ENCODE measurements around the gene UBE2E2.

Gene UBE2E2

DNA sequence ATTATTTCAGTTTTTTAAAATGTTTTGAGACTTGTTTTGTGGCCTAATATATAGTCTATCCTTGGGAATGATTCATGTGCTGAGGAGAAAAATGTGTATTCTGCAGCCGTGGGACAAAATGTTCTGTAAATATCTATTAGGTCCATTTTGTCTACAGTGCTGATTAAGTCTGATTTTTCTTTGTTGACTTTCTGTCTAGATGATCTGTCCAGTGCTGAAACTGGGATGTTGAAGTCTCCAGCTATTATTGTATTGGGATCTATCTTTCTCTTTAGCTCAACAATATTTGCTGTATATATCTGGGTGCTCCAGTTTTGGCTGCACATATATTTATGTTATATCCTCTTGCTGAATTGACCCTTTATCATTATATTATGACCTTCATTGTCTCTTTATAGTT, 85.2 kb downstream of the UBE2E2 start:
- no peak for DNase-seq

DNA sequence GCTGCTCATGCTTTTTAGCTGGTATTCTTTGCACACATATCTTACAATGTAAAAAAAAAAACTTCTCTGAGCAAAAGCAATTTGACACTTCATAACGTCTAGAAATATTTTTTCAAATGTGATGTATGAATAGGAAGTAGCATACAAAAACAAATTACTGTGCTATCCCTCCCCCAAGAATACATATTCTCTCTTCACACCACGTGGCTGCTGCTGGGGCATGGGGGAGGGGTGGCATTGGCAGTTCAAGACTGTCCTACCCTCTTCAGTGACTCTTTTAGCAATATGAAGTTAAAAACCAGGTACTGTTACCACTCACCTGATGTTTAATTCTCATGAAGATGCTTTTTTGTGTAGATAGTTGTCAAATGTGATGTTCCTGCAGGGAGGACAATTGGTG, 85.6 kb downstream of the UBE2E2 start:
- DNase-seq: no peak

DNA sequence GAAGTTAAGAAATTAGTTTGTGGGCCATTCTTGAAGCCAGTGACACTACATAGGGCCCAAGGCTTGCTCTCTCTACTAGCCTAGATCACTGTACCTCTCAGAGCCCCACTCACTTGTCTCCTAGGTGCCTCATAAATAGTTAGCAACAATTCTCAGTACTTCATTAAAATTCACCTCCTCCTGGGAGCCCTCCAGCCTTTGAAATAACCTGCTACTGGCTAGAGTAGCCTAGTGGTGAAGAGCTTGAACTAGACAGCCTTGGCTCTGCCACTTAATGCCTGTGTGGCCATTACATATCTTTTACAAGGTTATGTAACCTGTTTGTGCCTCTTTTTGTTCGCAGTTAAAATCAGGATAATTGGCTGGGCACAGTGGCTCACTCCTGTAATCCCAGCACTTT, 89.3 kb downstream of the UBE2E2 start:
- DNase-seq: no peak

DNA sequence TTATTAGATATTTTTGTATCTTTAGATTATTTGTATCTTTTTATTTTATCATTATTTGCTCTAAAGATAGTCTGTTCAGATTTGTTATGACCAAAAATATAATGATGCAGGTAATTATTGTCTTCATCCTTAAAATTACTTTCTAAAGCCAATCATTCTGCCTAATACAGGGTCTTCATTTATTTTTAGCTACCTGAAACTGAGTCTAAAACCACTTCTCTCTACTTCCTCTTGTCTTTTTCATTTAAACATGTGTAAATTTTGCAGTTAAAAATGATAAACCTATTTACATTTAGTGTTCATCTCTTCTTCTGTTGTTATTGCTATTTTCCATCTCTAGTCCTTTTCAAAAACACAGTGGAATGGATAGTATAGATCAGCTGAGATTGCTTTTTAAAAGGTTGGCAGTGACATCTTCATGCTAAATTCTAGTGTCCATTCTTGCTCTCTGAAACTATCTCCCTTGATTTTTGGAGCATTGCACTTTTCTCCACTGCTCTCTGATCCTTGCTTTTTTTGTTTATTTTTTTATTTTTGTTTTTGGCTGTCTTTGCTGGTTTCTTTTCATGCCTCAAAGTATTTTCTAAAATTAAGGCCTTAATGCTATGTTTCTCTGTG, 91.8 kb downstream of the UBE2E2 start:
- DNase-seq: no peak

DNA sequence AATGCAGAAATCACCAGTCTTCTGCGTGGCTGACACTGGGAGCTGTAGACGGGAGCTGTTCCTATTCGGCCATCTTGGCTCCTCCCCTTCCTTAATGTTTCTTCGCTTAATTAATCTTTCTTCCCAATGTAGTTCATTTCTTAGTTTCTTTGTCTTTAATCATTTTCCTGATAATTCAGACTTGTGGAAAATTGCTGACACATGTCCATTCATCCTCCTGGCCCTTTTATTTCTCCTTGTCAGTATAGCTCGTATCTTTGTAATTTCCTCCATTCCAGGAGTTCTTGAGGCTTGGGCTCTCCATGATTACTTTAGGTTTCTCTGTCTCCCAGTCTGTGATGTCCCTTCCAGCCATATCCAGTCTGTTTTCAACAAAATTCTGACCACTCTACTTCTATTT, 98.7 kb downstream of the UBE2E2 start:
- no peak for DNase-seq

DNA sequence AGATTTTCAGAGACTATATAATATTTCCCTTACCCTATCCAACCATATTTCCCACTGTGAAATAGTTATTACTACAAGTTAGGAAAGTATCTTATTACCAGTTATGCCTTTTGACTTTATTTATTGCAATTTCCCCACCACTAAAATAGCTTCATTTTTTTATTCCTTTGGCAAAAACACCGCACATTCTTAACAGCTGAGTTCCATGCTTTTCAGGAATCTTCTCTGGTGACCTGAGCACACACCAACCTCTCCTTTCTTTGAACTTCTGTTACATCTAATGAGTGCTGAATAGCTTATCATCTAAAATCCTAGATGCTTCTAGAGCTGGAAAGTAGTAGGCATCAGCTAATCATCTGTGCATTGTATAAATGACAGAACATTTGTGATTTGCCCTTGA, 99.1 kb downstream of the UBE2E2 start:
- no peak for DNase-seq

DNA sequence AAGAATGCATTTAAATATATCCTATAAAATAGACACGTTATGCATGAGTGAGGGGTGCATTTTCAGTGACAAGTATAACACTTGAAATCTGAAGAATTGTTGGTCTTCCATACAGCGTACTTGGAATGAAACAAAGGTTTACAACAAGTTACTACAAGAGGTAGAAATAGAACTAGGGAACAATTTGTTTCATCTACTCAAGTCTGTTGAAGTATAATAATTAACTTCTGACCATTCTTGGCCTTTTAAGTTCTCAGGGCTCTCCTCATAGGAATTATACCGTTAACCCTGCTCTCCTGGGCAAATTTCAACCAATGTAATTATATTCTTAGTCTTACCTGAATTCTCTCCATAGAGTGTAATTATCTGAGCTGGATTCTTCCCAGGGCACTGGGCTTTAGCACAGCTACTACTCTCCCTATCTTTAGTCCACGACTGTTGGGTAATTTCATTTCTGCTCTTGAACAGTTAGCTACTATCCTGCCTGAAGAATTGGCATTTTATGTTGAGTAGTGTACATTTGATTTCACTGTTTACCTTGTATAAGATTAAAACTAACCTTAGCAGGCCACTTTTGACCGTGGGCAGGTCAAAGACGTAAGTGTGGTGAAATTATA, 100.6 kb downstream of the UBE2E2 start:
- DNase-seq: no peak

DNA sequence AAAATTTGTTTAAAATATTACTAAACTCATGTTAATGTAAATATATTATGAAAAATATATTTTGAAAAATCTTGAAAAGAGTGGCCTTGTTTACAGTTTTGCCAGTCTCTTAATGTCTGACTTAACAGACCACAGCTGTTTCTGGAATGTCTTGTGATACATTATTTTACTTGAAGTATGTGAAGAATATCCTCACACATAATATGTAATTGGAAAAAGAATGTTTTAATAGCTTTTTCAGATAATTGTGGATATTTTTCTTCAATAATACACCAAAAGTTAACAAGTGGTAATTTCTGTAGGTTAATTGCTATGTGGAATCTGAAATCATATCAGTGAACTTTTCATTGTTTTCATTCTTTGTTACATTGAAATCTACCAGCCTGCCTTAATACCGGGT, 101.3 kb downstream of the UBE2E2 start:
- no peak for DNase-seq

DNA sequence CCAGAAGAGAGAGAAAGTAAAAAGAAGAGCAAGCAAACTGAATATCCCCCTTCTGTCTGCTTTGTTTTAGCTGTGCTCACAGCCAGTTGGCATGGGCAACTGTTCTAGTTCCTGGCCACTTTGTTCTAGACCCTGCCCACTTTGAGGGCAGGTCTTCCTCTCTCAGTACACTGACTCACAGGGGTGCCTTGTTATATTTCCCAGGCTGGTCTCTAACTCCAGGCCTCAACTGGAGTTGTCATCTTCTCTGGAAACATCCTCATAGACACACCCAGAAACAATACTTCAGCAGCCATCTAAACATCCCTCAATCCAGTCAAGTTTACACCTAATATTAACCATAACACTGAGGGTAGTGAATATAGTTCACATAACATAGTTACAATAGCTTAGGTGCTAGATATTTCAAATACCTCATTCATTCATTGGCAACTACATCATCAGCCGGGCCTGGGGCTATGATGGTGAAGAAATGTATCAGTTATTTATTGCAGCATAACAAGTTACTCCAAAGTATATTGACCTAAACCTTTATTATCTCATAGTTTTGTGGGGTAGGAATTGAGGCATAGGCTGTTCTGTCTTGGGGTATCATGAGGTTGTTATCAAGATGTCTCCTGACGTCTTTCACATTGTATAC, 106.0 kb downstream of the UBE2E2 start:
- no peak for DNase-seq

DNA sequence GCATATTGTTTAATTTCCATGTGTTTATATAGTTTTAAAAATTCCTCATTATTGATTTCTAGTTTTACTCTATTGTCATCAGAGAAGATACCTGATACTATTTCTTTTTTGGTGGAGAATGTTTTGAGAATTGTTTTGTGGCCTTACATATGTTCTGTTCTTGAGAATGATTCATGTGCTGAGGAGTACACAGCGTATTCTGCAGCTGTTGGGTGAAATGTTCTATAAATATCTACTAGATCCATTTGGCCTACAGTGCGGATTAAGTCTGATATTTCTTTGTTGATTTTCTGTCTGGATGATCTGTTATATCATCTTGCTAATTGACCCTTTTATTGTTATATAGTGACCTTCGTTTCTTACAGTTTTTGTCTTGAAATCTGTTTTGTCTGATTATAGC, 109.7 kb downstream of the UBE2E2 start:
- DNase-seq: no peak

DNA sequence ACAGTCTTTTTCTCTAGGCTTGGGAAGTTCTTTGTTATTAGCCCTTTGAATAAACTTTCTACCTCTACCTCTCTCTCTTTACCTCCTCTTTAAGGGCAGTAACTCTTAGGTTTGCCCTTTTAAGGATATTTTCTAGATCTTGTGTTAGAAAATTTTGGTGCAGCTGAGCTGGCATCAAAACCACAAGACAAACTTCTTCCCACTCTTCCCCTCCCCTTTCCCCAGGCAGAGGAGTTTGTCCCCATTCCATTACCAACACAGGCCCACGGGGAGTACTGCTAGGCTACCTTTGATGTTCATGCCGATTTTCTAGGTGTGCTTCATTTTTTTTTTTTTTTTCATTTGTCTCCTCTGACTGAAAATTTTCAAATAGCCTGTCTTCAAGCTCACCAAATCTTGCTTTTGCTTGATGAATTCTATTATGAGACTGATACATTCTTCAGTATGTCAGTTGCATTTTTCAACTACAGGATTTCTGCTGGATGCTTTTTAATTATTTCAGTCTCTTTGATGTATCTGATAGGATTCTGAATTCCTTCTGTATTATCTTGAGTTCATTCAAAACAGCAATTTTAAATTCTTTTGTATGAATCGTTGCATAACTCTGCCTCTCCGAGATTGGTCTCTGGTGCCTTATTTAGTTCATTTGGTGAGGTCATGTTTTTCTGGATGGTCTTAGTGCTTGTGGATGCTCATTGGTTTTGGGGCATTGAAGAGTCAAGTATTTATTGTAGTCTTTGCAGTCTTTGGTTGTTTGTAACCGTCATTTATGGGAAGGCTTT, 112.0 kb downstream of the UBE2E2 start:
- no peak for DNase-seq

DNA sequence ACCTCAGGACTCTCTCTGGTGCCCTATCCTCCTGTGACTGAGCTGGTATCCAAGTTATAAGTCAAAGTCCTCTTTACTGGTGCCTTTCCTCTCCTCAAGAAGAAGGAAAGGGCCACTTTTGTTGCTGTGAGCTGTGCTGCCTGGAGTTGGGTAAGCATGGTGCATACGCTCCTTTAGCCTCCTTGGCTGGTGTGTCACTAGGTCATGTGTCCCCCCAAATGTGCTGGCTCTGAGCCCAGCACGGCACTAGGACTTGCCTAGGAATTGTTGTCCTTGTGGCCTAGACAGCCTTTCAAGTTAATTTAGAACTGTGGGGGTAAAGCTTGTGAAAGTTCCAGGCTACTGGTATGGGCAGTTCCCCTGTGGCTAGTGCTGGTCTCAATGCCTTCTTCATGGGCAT, 113.8 kb downstream of the UBE2E2 start:
- DNase-seq: no peak

DNA sequence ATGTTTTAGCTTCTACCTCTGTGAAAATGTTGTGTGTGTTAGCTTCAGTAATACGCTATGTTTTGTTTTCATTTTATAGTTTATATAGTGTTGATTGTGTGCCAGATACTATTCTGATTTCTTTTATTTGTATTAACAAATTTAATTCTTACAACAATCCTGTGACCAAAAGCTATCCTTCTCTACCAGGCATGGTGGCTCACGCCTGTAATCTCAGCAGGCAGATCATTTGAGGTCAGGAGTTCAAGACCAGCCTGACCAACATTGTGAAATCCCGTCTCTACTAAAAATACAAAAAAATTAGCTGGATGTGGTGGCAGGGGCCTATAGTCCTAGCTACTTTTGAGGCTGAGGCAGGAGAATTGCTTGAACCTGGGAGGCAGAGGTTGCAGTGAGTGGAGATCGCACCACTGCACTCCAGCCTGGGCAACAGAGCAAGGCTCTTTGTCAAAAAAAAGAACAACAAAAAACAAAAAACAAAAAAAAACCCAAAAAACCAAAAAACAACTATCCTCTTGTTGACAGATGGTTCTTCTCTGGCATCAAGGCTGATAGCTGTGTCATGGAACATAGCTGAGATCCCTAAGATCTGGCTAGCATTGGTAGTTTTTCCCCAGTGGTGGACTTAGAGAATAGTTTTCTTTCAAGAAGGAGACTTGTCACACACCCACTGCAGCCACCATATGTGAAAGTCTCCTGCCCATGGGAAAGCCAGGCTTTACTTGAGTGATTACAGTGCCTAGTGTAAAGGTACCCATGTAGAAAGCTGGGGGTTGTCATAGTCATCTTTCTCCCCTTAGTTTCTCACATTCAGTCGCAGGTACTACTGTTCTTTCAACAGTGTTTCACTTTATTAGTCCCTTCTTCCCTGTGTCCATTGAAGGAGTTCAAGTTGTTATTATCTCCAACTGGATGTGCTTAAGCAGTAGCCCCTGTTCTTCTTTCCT, 116.5 kb downstream of the UBE2E2 start:
- DNase-seq: no peak

DNA sequence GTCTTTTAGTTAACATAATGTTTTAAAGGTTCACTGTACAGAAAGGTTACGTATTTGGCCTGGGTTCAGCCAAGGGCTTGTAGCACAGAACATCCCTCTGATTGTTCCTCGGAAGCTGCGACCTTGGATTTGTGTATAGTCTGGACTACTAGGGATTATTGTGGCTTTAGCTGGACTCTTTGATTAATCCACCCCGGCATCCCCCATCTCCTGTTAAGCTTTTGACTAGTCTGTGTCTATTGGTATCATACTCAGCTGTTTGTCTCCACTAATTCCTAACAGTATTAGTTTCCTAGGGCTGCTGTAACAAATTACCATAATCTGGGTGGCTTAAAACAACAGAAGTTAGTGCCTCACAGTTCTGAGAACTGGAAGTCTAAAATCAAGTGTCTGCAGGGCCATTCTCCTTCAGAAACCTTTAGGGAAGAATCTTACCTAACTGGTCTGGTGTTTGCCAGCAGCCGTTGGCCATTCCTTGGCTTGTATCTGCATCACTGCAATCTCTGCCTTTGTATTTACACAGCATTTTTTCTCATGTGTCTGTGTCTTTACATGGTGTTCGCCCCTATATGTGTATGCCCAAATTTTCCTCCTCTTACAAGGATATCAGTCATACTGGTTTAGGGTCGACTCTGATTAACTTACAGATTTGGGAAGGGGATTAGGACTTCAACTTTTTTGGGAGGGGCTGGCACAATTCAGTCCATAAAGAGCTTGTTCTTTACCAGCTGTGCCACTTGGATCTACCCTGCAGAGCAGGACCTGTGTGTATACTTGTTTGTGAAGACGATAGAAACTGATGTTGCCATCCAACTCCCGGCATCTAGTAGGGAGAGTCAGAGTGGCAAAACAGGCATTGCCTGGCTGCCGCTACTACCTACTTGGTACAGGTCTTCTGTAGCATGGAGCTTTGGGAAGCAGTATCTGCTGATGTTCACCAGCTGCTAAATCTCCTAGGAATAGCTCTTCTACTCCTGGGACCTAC, 117.8 kb downstream of the UBE2E2 start:
- DNase-seq: no peak

DNA sequence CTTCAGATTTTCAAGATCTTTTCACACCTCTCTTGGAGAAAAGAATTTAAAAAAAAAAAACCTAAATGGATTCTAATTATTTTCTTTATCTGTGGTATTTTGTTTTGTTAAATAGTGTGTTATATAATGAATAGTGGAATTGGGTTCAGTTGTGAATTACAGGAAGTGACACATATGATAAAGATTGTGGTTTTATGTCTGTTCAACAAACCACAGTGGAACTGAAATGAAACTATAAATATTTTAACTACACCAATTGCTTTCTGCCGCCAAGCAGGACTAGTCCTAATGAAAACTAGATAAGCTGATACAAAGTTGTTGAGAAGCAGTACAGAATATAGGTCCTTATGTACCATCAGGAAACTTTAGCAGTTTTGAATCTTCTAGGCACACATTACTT, 121.6 kb downstream of the UBE2E2 start:
- no peak for DNase-seq

DNA sequence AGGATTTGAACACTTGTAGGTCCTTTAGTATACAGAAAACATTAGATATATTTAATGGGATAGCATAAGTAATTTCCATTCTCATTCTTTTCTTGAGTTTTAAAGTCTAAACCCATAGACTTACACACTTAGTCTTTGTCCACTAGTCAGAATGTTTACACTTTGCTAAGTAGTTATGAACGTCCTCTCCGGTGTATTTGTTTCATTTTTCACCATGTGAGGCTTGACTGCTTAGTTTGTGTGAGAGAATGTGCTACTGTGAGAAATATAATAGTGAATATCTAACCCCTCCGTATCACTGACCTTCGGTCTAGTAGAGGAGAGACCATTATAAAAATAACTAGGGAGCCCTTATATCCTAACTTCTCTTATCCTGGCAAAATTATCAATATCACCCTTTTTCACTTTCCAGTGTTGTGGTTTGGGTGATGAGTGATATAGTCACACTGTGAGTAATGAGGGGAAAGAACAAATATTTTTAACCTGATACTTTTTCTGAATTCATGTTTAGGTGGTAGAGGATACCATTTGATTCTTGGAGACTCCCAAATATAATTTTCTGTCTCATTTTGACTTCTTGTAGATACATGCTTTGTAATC, 122.4 kb downstream of the UBE2E2 start:
- no peak for DNase-seq

DNA sequence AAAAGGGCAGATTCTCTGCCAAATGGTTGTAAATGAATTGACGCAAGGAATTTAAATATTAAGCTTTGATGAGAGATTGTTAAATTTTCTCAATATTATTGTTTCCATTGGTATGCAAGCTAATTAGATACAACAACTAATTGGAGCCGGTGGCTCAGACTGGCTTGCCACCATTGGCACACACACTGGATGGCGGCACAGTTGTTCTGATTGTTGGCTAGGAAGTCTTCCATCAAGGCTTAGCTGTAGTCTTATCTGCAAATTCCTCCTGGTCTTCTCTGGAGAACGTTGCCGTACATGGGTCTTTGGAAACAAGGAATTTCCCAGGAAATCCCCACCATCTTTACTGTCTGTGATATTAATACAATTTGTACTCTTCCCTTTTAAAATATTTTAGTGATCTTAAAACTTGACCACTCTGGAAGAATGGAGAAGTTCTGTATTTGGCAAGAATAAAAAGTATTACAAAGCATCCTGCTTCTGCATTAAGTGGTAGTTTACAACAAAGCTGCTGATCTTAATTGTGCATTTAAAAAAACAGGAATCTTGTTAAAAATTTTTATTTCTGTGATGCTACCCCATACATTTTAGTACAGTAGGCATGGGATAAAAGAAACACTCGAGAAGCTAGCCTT, 126.5 kb downstream of the UBE2E2 start:
- no peak for DNase-seq

DNA sequence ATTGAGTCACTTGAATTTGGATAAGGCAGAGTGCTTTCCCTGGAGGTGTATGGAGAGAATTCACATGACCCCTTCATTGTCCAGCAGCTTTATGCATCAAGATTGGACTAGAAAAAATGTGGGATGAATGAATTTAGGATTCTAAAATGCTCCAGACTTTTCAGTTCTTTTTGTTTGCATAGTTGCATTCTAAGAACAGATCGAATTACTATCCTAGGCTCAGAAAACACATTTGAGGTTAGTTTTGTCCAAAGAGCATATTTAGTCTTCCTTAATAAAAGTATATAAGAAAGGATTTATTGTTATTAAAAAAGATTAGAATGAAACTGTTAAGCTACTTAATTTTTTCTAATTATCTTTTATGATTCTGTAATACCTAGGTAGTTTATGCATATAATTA, 127.4 kb downstream of the UBE2E2 start:
- no peak for DNase-seq

DNA sequence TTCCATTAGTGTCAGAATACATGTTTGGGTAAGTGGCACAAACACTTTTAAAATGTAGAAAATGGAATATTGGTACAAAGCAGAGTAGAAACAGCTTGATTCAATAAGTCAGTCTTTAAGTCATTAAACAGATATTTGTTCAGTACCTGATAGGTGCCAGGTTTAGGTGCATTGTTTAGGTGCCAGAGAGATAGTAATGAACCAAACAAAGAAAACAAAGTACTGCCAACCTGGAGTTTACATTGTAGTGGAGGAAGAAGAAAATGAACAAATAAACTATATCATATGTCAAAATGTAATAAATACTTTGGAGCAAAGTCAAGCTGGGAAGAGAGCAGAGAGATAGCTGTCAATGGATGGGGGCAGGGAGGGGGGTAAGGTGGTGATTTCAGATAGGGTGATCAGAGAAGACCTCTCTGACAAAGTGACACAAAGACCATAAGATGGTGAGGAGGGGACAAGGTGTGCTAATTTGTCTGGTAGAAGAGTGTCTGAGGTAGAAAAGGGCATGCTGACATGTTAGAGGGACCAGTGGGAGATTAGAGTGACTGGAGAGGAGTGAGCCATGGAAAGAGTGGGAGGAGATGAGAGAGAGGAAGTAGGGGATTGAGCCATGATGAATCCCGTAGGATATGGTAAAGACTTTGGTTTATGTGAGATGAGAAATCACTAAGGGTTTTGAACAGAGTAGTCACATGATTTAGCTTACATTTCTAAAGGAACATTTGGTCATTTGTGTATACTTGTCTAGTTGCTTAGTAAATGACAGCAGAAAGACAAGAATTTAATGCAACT, 128.2 kb downstream of the UBE2E2 start:
- DNase-seq: no peak

DNA sequence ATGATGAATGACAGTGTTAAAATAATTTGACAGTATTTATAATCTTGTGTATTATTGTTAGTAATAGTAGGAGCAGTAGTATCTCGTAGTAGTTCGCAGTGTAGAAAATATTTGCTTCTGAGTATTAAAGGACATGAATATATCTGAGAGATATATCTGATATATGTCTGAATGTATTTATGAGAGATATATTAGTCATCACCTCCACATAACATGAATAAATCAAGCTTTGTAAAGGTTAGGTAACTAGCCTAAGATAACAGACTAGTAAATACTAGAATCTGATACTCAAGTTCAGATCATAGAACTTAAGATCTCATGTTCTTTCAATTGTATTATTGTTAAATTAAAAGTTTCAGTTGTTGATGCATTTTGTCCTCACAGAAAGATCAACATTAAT, 130.5 kb downstream of the UBE2E2 start:
- no peak for DNase-seq

All from NCI-H774 (cell line).